C4-2B (cell line): Measurements from ENCODE around the gene VTI1A.

Experiments used
- ZFX ChIP-seq: fragments of 450-650 bp; IDR thresholded peaks from 2 replicates; pipeline ENCODE4 v1.6.1; 2017
- TF ChIP-seq, protein P1 (sequence below): fragments of 450-650 bp; conservative IDR thresholded peaks from 2 replicates; pipeline ENCODE4 v1.5.1; 2017; ENCODE audit warnings: mild to moderate bottlenecking

DNA sequence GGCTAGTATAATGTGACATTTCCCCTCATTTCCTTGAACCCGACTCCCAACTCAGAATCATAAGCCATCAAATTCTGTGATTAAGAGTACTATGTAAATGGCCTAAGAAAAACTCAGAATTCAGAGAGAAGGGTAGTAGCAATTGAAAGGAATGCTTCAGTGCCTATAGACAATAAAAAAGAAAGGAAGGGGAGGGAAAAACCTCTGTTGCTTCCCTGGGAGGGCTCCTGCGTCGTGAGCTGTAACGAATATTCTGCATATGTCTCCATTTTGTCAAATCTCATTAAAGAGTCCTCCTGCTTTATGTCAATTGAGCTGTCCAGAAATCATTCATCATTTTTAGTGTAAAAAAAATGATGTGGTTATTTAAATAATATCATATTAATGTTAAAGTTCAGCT is 223.0 kb downstream of the VTI1A start:
- TF ChIP-seq, protein P1, sequence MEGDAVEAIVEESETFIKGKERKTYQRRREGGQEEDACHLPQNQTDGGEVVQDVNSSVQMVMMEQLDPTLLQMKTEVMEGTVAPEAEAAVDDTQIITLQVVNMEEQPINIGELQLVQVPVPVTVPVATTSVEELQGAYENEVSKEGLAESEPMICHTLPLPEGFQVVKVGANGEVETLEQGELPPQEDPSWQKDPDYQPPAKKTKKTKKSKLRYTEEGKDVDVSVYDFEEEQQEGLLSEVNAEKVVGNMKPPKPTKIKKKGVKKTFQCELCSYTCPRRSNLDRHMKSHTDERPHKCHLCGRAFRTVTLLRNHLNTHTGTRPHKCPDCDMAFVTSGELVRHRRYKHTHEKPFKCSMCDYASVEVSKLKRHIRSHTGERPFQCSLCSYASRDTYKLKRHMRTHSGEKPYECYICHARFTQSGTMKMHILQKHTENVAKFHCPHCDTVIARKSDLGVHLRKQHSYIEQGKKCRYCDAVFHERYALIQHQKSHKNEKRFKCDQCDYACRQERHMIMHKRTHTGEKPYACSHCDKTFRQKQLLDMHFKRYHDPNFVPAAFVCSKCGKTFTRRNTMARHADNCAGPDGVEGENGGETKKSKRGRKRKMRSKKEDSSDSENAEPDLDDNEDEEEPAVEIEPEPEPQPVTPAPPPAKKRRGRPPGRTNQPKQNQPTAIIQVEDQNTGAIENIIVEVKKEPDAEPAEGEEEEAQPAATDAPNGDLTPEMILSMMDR, result no peak
- no peak for TF ChIP-seq ZFX
